ENCODE results near the gene ZNF467. TPM values are rescaled to one million over a fixed set of nuclear protein-coding genes. Genes with fewer than 3 reads are reported as not detected.

The ZNF467 gene
- total RNA-seq, 1 experiment from 2014 or later = 3.5 TPM

- DNase-seq (ENCODE audit: low spot score) = no peak
- ChIA-PET POLR2A (ENCODE audit: low non-redundant PET) (no interaction called here), CTCF (no interaction called here)
- Histone ChIP-seq H3K4me1 (ENCODE audit: insufficient read depth, low read length, poor library complexity, severe bottlenecking) (peaks cover 8% of the 10 kb centered on the region), H3K27ac (ENCODE audit: low read depth, low read length, poor library complexity, severe bottlenecking) (no peak overlapping the region), H3K36me3 (ENCODE audit: insufficient read depth, low read length, poor library complexity, severe bottlenecking) (peaks cover 19% of the 10 kb centered on the region), H3K27me3 (replicated peaks; ENCODE audit: insufficient read depth, low read depth, low read length, poor library complexity) (no peaks in the 10 kb centered on the region), H3K4me3 (ENCODE audit: low read depth, low read length, poor library complexity, severe bottlenecking) (no peak overlapping the region), H3K9me3 (ENCODE audit: low read depth, low read length, poor library complexity, severe bottlenecking) (no peaks in the 10 kb centered on the region)
- no TSS peak for BruUV-seq (replicated peaks)
- intact Hi-C loops (cut with micrococcal nuclease; ENCODE audit: unreplicated experiment) = no loop called here
- TF ChIP-seq EZH2 (IDR thresholded peaks at IDR 0.05; ENCODE audit: borderline replicate concordance, low read depth, low read length, poor library complexity, severe bottlenecking) (no peak), CTCF (conservative IDR thresholded peaks at IDR 0.05; ENCODE audit: low read depth, low read length) (no peak)
Observed at GRCh38 chr7:149719050-149719899, 54.1 kb downstream of the ZNF467 start.

- no peak for DNase-seq (ENCODE audit: low spot score)
- H3K4me3 ChIP-seq (ENCODE audit: low read depth, low read length, poor library complexity, severe bottlenecking) = no peak overlapping the region
- CTCF ChIA-PET = no interaction called here
- H3K27me3 ChIP-seq (replicated peaks; ENCODE audit: insufficient read depth, low read depth, low read length, poor library complexity) = no peaks in the 10 kb centered on the region
- H3K4me1 ChIP-seq (ENCODE audit: insufficient read depth, low read length, poor library complexity, severe bottlenecking) = peaks cover 8% of the 10 kb centered on the region
- POLR2A ChIA-PET (ENCODE audit: low non-redundant PET) = no interaction called here
- H3K27ac ChIP-seq (ENCODE audit: low read depth, low read length, poor library complexity, severe bottlenecking) = no peak overlapping the region
- intact Hi-C loops (cut with micrococcal nuclease; ENCODE audit: unreplicated experiment) = no loop called here
- no peaks in the 10 kb centered on the region for H3K9me3 ChIP-seq (ENCODE audit: low read depth, low read length, poor library complexity, severe bottlenecking)
- H3K36me3 ChIP-seq (ENCODE audit: insufficient read depth, low read length, poor library complexity, severe bottlenecking) = peaks cover 13% of the 10 kb centered on the region
- TF ChIP-seq CTCF (conservative IDR thresholded peaks at IDR 0.05; ENCODE audit: low read depth, low read length) (no peak), EZH2 (IDR thresholded peaks at IDR 0.05; ENCODE audit: borderline replicate concordance, low read depth, low read length, poor library complexity, severe bottlenecking) (no peak)
- TSS peak; percentile 16 for BruUV-seq (replicated peaks)
Observed at GRCh38 chr7:149718730-149719049, 54.7 kb downstream of the ZNF467 start.

GRCh38 chr7:149717481-149717880 is 55.9 kb downstream of the ZNF467 start:
- H3K4me3 ChIP-seq (ENCODE audit: low read depth, low read length, poor library complexity, severe bottlenecking) = no peak overlapping the region
- H3K27me3 ChIP-seq (replicated peaks; ENCODE audit: insufficient read depth, low read depth, low read length, poor library complexity) = no peaks in the 10 kb centered on the region
- peaks cover 8% of the 10 kb centered on the region for H3K4me1 ChIP-seq (ENCODE audit: insufficient read depth, low read length, poor library complexity, severe bottlenecking)
- no peak for TF ChIP-seq CTCF (conservative IDR thresholded peaks at IDR 0.05; ENCODE audit: low read depth, low read length)
- TF ChIP-seq EZH2 (IDR thresholded peaks at IDR 0.05; ENCODE audit: borderline replicate concordance, low read depth, low read length, poor library complexity, severe bottlenecking) = no peak
- H3K9me3 ChIP-seq (ENCODE audit: low read depth, low read length, poor library complexity, severe bottlenecking) = no peaks in the 10 kb centered on the region
- peaks cover 6% of the 10 kb centered on the region for H3K36me3 ChIP-seq (ENCODE audit: insufficient read depth, low read length, poor library complexity, severe bottlenecking)
- no peak overlapping the region for H3K27ac ChIP-seq (ENCODE audit: low read depth, low read length, poor library complexity, severe bottlenecking)
- intact Hi-C loops (cut with micrococcal nuclease; ENCODE audit: unreplicated experiment) = no loop called here
- DNase-seq (ENCODE audit: low spot score) = no peak
- no TSS peak for BruUV-seq (replicated peaks)
- CTCF ChIA-PET = no interaction called here
- POLR2A ChIA-PET (ENCODE audit: low non-redundant PET) = no interaction called here
